Cerebellar nuclear complex (tissue), 1 donor: ENCODE results near the gene DNAJC5G.
"Not testable (repeated sequence)": the region's sequence is repeated elsewhere in the genome, so short reads cannot be mapped to it uniquely, and the experiment has no call there.

Experiments
- DNase-seq, 2 experiments: peaks; one replicate each; lab custom pipeline; 2025; lab: John Stamatoyannopoulos, UW

Gene DNAJC5G

GRCh38 chr2:27308359-27308881, 33.2 kb downstream of the DNAJC5G start, which contains the start of gene UCN:
Gene UCN (minus strand): TSS chr2:27308445. CDS start chr2:27307895, 550 bp downstream.
- DNase-seq, result no peak

- no peak for DNase-seq
Observed at GRCh38 chr2:27309651-27310050, 34.4 kb downstream of the DNAJC5G start.

GRCh38 chr2:27312152-27312551, 36.9 kb downstream of the DNAJC5G start:
- DNase-seq, result no peak

GRCh38 chr2:27313882-27314645, 38.8 kb downstream of the DNAJC5G start:
- DNase-seq, result no peak

- DNase-seq, result no peak
Observed at GRCh38 chr2:27314709-27315108, 39.5 kb downstream of the DNAJC5G start.

GRCh38 chr2:27315122-27315521, 39.9 kb downstream of the DNAJC5G start:
- no peak for DNase-seq

- DNase-seq, result no peak
Observed at GRCh38 chr2:27316655-27317412, 41.6 kb downstream of the DNAJC5G start.

- DNase-seq, result not testable (repeated sequence)
Observed at GRCh38 chr2:27319839-27320238, 44.6 kb downstream of the DNAJC5G start.

- DNase-seq, result peak in 1 of 2 experiments; percentile 11
Observed at GRCh38 chr2:27320958-27321543, 45.8 kb downstream of the DNAJC5G start.

- DNase-seq, result no peak
Observed at GRCh38 chr2:27322301-27322765, 47.1 kb downstream of the DNAJC5G start.

GRCh38 chr2:27322766-27323595, 47.7 kb downstream of the DNAJC5G start, which contains the start of gene MPV17:
Gene MPV17 (minus strand): TSS chr2:27323097. CDS start chr2:27322517, 580 bp downstream.
- DNase-seq, result peak; percentile 20 to 69

GRCh38 chr2:27323596-27324285, 48.5 kb downstream of the DNAJC5G start:
- no peak for DNase-seq

GRCh38 chr2:27324720-27325119, 49.5 kb downstream of the DNAJC5G start:
- no peak for DNase-seq
